ENCODE data around the gene GRIK5. TPM values are rescaled to one million over a fixed set of nuclear protein-coding genes. Genes with fewer than 3 reads are reported as not detected.

GRIK5 gene
- polyA plus RNA-seq, 1 donor from 2014 or later = 22.4 TPM

DNA sequence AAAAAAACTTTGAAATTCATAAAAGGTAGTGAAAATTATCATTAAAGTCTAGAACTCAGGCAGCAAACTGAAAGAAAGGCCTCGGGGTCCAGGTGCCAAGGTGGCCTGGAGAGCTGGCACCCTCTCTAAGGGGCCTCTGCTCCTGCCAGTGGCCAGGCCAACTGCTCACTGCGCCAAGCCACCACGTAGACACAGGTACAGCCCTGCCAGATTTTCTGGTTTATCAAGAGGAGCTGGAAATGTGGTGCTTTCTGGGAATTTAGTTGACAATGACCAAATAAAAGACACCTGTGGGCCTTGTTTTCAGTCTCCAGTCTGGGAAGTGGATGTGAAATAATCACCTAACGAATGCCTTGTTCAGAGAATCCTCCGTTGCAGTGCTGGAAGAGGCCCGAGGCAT, 28.8 kb upstream of the GRIK5 start:
- Histone ChIP-seq H3F3A (ENCODE audit: insufficient read depth, low read length, poor library complexity, severe bottlenecking) (no peaks in the 10 kb centered on the region), H3K36me3 (ENCODE audit: insufficient read depth, low read length) (peaks cover 9% of the 10 kb centered on the region), H4K20me1 (ENCODE audit: insufficient read depth) (no peaks in the 10 kb centered on the region), H2AFZ (ENCODE audit: low read depth, low read length) (no peak overlapping the region), H3K4me3 (ENCODE audit: low read length) (no peak overlapping the region), H3K4me2 (ENCODE audit: low read length) (no peak overlapping the region), H3K9me3 (ENCODE audit: low read length) (no peaks in the 10 kb centered on the region), H3K27ac (ENCODE audit: low read length) (no peak overlapping the region), H3K27me3 (ENCODE audit: insufficient read depth, low read depth, low read length) (no peaks in the 10 kb centered on the region), H3K9ac (ENCODE audit: low read length) (no peak overlapping the region), H3K79me2 (replicated peaks; ENCODE audit: insufficient read depth, low read length) (no peaks in the 10 kb centered on the region), H3K9me2 (ENCODE audit: insufficient read depth, low read length) (no peaks in the 10 kb centered on the region)
- TF ChIP-seq TAF1 (IDR thresholded peaks at IDR 0.05; ENCODE audit: low read depth) = no peak
- TF ChIP-seq RAD21 (conservative IDR thresholded peaks at IDR 0.05) = no peak

- Histone ChIP-seq H3K36me3 (ENCODE audit: insufficient read depth, low read length) (peaks cover 9% of the 10 kb centered on the region), H2AFZ (ENCODE audit: low read depth, low read length) (no peak overlapping the region), H3K9me2 (ENCODE audit: insufficient read depth, low read length) (no peaks in the 10 kb centered on the region), H3F3A (ENCODE audit: insufficient read depth, low read length, poor library complexity, severe bottlenecking) (no peaks in the 10 kb centered on the region), H3K27me3 (ENCODE audit: insufficient read depth, low read depth, low read length) (no peaks in the 10 kb centered on the region), H3K9me3 (ENCODE audit: low read length) (no peaks in the 10 kb centered on the region), H3K4me3 (ENCODE audit: low read length) (no peak overlapping the region), H3K4me2 (ENCODE audit: low read length) (no peak overlapping the region), H3K9ac (ENCODE audit: low read length) (no peak overlapping the region), H3K79me2 (replicated peaks; ENCODE audit: insufficient read depth, low read length) (no peaks in the 10 kb centered on the region), H3K27ac (ENCODE audit: low read length) (no peak overlapping the region), H4K20me1 (ENCODE audit: insufficient read depth) (no peaks in the 10 kb centered on the region)
- TF ChIP-seq POLR2AphosphoS5 (IDR thresholded peaks at IDR 0.05) (no peak), EP300 (conservative IDR thresholded peaks at IDR 0.05; ENCODE audit: poor library complexity, severe bottlenecking) (no peak), TAF1 (IDR thresholded peaks at IDR 0.05; ENCODE audit: low read depth) (no peak), CTCF (IDR thresholded peaks at IDR 0.05; ENCODE audit: poor library complexity, severe bottlenecking) (no peak), SMC3 (conservative IDR thresholded peaks at IDR 0.05; ENCODE audit: poor library complexity) (no peak), RAD21 (conservative IDR thresholded peaks at IDR 0.05) (no peak), EZH2 (IDR thresholded peaks at IDR 0.05; ENCODE audit: borderline replicate concordance, insufficient read depth, low read length, poor library complexity, severe bottlenecking) (no peak), MXI1 (conservative IDR thresholded peaks at IDR 0.05; ENCODE audit: poor library complexity, severe bottlenecking) (no peak)
- TF ChIP-seq, protein P1, sequence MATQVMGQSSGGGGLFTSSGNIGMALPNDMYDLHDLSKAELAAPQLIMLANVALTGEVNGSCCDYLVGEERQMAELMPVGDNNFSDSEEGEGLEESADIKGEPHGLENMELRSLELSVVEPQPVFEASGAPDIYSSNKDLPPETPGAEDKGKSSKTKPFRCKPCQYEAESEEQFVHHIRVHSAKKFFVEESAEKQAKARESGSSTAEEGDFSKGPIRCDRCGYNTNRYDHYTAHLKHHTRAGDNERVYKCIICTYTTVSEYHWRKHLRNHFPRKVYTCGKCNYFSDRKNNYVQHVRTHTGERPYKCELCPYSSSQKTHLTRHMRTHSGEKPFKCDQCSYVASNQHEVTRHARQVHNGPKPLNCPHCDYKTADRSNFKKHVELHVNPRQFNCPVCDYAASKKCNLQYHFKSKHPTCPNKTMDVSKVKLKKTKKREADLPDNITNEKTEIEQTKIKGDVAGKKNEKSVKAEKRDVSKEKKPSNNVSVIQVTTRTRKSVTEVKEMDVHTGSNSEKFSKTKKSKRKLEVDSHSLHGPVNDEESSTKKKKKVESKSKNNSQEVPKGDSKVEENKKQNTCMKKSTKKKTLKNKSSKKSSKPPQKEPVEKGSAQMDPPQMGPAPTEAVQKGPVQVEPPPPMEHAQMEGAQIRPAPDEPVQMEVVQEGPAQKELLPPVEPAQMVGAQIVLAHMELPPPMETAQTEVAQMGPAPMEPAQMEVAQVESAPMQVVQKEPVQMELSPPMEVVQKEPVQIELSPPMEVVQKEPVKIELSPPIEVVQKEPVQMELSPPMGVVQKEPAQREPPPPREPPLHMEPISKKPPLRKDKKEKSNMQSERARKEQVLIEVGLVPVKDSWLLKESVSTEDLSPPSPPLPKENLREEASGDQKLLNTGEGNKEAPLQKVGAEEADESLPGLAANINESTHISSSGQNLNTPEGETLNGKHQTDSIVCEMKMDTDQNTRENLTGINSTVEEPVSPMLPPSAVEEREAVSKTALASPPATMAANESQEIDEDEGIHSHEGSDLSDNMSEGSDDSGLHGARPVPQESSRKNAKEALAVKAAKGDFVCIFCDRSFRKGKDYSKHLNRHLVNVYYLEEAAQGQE (IDR thresholded peaks at IDR 0.05; ENCODE audit: borderline replicate concordance) = no peak
These were observed 27.5 kb upstream of the GRIK5 start for GRCh38 chr19:42097461-42097860.
